Bronchial smooth muscle cell (primary cell): Measurements from ENCODE around the gene FGF1. TPM values are rescaled to one million over a fixed set of nuclear protein-coding genes. Genes with fewer than 3 reads are reported as not detected.

Experiments
- total RNA-seq: library from RNA; depleted of rRNA; stranded (reverse); fragments of >200 nt; gene quantifications from 2 replicates; pipeline ENCODE4 v1.2.1, GENCODE V29; 2014

Gene FGF1
- 0.34 and 0.47 TPM in 2 replicates for total RNA-seq

GRCh38 chr5:142685418-142686209 lies at the start of gene FGF1:
Gene FGF1 (minus strand): TSS chr5:142686090. CDS start chr5:142614127, 71,963 bp downstream.

Other genes with a start within 250 kb of the FGF1 start
- gene ARHGAP26, start 84.3 kb upstream of the FGF1 start, total RNA-seq: 8.2 and 10.9 TPM in 2 replicates